ENCODE results near the gene MYO9A. TPM values are rescaled to one million over a fixed set of nuclear protein-coding genes. Genes with fewer than 3 reads are reported as not detected.

The MYO9A gene
- total and polyA plus RNA-seq, 10 of the 15 experiments (the other 5 are each of a cell fraction or from before 2014, with no cell fraction given), result 3.3 to 25.3 (median 12.2) TPM

DNA sequence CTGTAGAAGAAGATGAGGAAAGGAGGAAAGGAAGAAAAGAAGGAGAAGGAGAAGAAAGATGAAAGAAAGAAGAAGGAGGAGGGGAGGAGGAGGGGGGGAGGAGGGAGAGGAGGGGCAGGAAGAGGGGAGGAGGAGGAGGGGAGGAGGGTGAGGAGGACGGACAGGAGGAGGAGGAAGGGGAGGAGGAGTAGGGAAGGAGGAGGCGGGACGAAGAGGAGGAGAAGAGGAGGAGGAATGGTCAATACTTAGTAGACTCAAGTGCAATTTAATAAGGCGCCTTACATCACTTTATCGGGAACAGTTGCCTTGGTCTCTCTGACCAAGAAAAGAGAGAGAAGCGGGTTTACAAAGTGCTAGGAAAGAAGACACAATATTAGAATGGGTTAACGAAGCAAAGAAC is 331.3 kb downstream of the MYO9A start:
- TF ChIP-seq BHLHE40 (IDR thresholded peaks at IDR 0.05; ENCODE audit: borderline replicate concordance in 1 of 2, low read depth in 2 of 2, low read length in 1 of 2) (no peak), ETV6 (conservative IDR thresholded peaks at IDR 0.05 in 1 of 2, IDR thresholded peaks at IDR 0.05 in 1 of 2; ENCODE audit: borderline replicate concordance in 1 of 2, low read depth in 1 of 2) (no peak), MLLT1 (IDR thresholded peaks at IDR 0.05) (no peak), TCF7 (IDR thresholded peaks at IDR 0.05; ENCODE audit: borderline replicate concordance) (no peak), SUZ12 (IDR thresholded peaks at IDR 0.05; ENCODE audit: unreplicated experiment) (no peak), GABPA (IDR thresholded peaks at IDR 0.05; ENCODE audit: low read depth) (no peak), IRF3 (IDR thresholded peaks at IDR 0.05) (no peak), MTA3 (IDR thresholded peaks at IDR 0.05; ENCODE audit: borderline replicate concordance, low read length) (no peak), SIN3A (IDR thresholded peaks at IDR 0.05; ENCODE audit: low read depth, low read length) (no peak), ATF3 (IDR thresholded peaks at IDR 0.05; ENCODE audit: borderline replicate concordance, extremely low read depth, low read depth, low read length) (no peak), POU2F2 (IDR thresholded peaks at IDR 0.05; ENCODE audit: borderline replicate concordance, low read depth, low read length) (no peak), BCL3 (IDR thresholded peaks at IDR 0.05; ENCODE audit: borderline replicate concordance, insufficient read depth, low read depth, low read length, poor library complexity, severe bottlenecking) (no peak)
- no peak overlapping the region for H3K9ac ChIP-seq (ENCODE audit: control insufficient read depth, insufficient read depth, low read length)
- no peak overlapping the region for H3K4me3 ChIP-seq
- intact Hi-C loops (cut with micrococcal nuclease; ENCODE audit: unreplicated experiment), result no loop called here
- ATAC-seq (no peak), DNase-seq (ENCODE audit: low read depth, low spot score) (no peak), FAIRE-seq (no peak)
- ChIA-PET SMC1A (ENCODE audit: uncharacterized antibody, unreplicated experiment) (interaction anchor here (0.8 to 1.6 kb wide), 2 partner anchors 341 to 370 kb away, joined by 3 to 5 read pairs; no protein-coding TSS in a partner anchor), POLR2A (no interaction called here), RAD21 (ENCODE audit: unreplicated experiment) (no interaction called here), CTCF (interaction anchor here (0.8 to 1.5 kb wide), 2 partner anchors 15 to 376 kb away, joined by 3 to 5 read pairs; no protein-coding TSS in a partner anchor)
- H2AFZ ChIP-seq (ENCODE audit: control insufficient read depth, low read depth, low read length), result no peak overlapping the region
- H3K4me1 ChIP-seq (ENCODE audit: control insufficient read depth, insufficient read depth, low read length), result peaks cover 11% of the 10 kb centered on the region
- in situ Hi-C loops (cut with MboI), result no loop called here
- no TSS peak for BruUV-seq (replicated peaks)
- no peaks in the 10 kb centered on the region for H3K79me2 ChIP-seq (ENCODE audit: control insufficient read depth, insufficient read depth, low read length)
- 100% methylated on average over 4 of the region's 7 CpGs for WGBS (ENCODE audit: insufficient coverage, insufficient replicate concordance, low lambda C conversion rate, missing lambda C conversion rate)
- no peak overlapping the region for H3K4me2 ChIP-seq (ENCODE audit: control insufficient read depth, insufficient read depth)
- H3K27ac ChIP-seq (ENCODE audit: control insufficient read depth, insufficient read depth), result no peak overlapping the region
- H3K9me3 ChIP-seq (replicated peaks; ENCODE audit: control insufficient read depth, insufficient read depth, low read length), result no peaks in the 10 kb centered on the region
- no peaks in the 10 kb centered on the region for H4K20me1 ChIP-seq (ENCODE audit: control insufficient read depth, insufficient read depth)
- no peaks in the 10 kb centered on the region for H3K36me3 ChIP-seq (ENCODE audit: control insufficient read depth in 2 of 2, insufficient read depth in 2 of 2, low read length in 1 of 2)
- H3K27me3 ChIP-seq (replicated peaks in 1 of 2; ENCODE audit: control insufficient read depth in 2 of 2, insufficient read depth in 2 of 2, low read length in 1 of 2), result no peaks in the 10 kb centered on the region; a peak in 1 of 4 replicates

Data from GM12878 (cell line).